ENCODE data around the gene CYBA. TPM values are rescaled to one million over a fixed set of nuclear protein-coding genes. Genes with fewer than 3 reads are reported as not detected.

CYBA gene
- total and polyA plus RNA-seq, 9 of the 15 experiments (the other 6 are each of a cell fraction or from before 2014, with no cell fraction given), result 0.34 to 683 (median 93.0) TPM

DNA sequence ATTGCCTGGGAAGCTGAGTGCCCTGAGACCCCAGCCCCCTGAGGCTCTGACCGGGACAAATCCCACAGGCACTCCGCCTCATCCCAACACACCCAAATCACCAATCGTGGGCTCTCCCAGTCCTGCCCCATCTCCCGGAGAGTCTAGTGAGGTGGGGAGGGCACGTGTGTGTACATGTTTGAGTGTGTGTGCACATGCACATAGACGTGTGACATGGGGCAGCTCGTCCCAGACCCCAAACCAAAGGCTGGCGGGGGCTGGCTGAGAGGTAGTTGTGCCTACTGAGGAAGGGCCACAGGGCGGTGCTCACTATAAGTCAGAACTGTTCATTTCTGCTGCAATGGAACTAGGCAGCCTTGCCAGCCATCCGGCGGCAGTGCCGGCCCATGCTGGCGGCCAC lies 26.9 kb upstream of the CYBA start:
- Histone ChIP-seq H3K27me3 (ENCODE audit: control insufficient read depth in 2 of 2, insufficient read depth in 2 of 2, low read length in 2 of 2) (no peaks in the 10 kb centered on the region), H3K4me3 (no peak overlapping the region), H3K9me1 (ENCODE audit: control insufficient read depth, insufficient read depth, low read length) (no peaks in the 10 kb centered on the region), H3K79me2 (ENCODE audit: control insufficient read depth, insufficient read depth, low read length) (no peaks in the 10 kb centered on the region), H2AFZ (ENCODE audit: low read depth, low read length) (no peak overlapping the region), H4K20me1 (replicated peaks; ENCODE audit: control insufficient read depth, insufficient read depth, low read length) (no peaks in the 10 kb centered on the region; the same call in 1 of the 2 replicates), H3K4me1 (replicated peaks in 1 of 2; ENCODE audit: control insufficient read depth in 2 of 2, insufficient read depth in 2 of 2, low read length in 2 of 2) (peaks cover 0 to 43% of the 10 kb centered on the region in 2 experiments; a peak in 2 of 5 replicates), H3K36me3 (ENCODE audit: control insufficient read depth, insufficient read depth, low read length) (peaks cover 3% of the 10 kb centered on the region; the same call in 1 of the 3 replicates), H3K27ac (ENCODE audit: extremely low read depth, low read depth, low read length) (no peak overlapping the region), H3K4me2 (ENCODE audit: insufficient read depth, low read length) (no peak overlapping the region), H3K9me3 (replicated peaks; ENCODE audit: control insufficient read depth, insufficient read depth, low read depth, low read length) (no peaks in the 10 kb centered on the region), H3K9ac (ENCODE audit: insufficient read depth in 1 of 2, low read depth in 2 of 2, low read length in 2 of 2) (no peak overlapping the region)
- DNase-seq (ENCODE audit: extremely low read depth in 1 of 4, low spot score in 3 of 4) (no peak), FAIRE-seq (no peak), ATAC-seq (no peak)
- ChIA-PET POLR2A (interaction anchor here (0.7 to 1.8 kb wide), 3 partner anchors 15 to 132 kb away, joined by 3 to 10 read pairs (median 4); partner anchors contain the start of gene MVD), CTCF (ENCODE audit: low intra/inter-chr PET ratio) (no interaction called here)
- TF ChIP-seq ZNF324 (CRISPR knock-in tag; IDR thresholded peaks at IDR 0.05) (no peak), SRSF7 (optimal IDR thresholded peaks at IDR 0.05; ENCODE audit: low read depth, low read length) (no peak), ETS2 (tag; IDR thresholded peaks at IDR 0.05; ENCODE audit: borderline replicate concordance, poor library complexity, severe bottlenecking) (no peak), FOXA1 (IDR thresholded peaks at IDR 0.05; ENCODE audit: borderline replicate concordance) (no peak), GATAD2A (IDR thresholded peaks at IDR 0.05) (no peak), ZNF41 (CRISPR knock-in tag; conservative IDR thresholded peaks at IDR 0.05) (no peak), RBM34 (IDR thresholded peaks at IDR 0.05; ENCODE audit: borderline replicate concordance, insufficient read depth, low read length) (no peak), CBFB (CRISPR knock-in tag; IDR thresholded peaks at IDR 0.05) (no peak), HOXB6 (CRISPR knock-in tag; IDR thresholded peaks at IDR 0.05; ENCODE audit: borderline replicate concordance) (no peak)
- TF ChIP-seq, protein P1, sequence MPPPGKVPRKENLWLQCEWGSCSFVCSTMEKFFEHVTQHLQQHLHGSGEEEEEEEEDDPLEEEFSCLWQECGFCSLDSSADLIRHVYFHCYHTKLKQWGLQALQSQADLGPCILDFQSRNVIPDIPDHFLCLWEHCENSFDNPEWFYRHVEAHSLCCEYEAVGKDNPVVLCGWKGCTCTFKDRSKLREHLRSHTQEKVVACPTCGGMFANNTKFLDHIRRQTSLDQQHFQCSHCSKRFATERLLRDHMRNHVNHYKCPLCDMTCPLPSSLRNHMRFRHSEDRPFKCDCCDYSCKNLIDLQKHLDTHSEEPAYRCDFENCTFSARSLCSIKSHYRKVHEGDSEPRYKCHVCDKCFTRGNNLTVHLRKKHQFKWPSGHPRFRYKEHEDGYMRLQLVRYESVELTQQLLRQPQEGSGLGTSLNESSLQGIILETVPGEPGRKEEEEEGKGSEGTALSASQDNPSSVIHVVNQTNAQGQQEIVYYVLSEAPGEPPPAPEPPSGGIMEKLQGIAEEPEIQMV (tag; conservative IDR thresholded peaks at IDR 0.05; ENCODE audit: low read depth), result no peak
- TF ChIP-seq, protein P2, sequence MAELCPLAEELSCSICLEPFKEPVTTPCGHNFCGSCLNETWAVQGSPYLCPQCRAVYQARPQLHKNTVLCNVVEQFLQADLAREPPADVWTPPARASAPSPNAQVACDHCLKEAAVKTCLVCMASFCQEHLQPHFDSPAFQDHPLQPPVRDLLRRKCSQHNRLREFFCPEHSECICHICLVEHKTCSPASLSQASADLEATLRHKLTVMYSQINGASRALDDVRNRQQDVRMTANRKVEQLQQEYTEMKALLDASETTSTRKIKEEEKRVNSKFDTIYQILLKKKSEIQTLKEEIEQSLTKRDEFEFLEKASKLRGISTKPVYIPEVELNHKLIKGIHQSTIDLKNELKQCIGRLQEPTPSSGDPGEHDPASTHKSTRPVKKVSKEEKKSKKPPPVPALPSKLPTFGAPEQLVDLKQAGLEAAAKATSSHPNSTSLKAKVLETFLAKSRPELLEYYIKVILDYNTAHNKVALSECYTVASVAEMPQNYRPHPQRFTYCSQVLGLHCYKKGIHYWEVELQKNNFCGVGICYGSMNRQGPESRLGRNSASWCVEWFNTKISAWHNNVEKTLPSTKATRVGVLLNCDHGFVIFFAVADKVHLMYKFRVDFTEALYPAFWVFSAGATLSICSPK (IDR thresholded peaks at IDR 0.05; ENCODE audit: borderline replicate concordance), result no peak
- TF ChIP-seq, protein P3, sequence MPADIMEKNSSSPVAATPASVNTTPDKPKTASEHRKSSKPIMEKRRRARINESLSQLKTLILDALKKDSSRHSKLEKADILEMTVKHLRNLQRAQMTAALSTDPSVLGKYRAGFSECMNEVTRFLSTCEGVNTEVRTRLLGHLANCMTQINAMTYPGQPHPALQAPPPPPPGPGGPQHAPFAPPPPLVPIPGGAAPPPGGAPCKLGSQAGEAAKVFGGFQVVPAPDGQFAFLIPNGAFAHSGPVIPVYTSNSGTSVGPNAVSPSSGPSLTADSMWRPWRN (IDR thresholded peaks at IDR 0.05; ENCODE audit: low read depth), result no peak
- intact Hi-C loops (cut with micrococcal nuclease) (no loop called here), in situ Hi-C loops (cut with MboI) (no loop called here)
- WGBS (ENCODE audit: insufficient coverage, low coverage, missing lambda C conversion rate), result 67% methylated on average over 13 of the region's 13 CpGs
- no TSS peak for BruUV-seq (replicated peaks)
